SK-N-MC (cell line): Measurements from ENCODE around the gene HP1BP3.
"Not testable (repeated sequence)": the region's sequence is repeated elsewhere in the genome, so short reads cannot be mapped to it uniquely, and the experiment has no call there.

Source experiments
- DNase-seq: peaks from one replicate; pipeline ENCODE4 v3.0.0-alpha.2; 2011; ENCODE audit warnings: low read depth, low spot score
- H3K27ac ChIP-seq: fragments of 200-600 bp; sonication (generic); 2 replicates; pipeline ENCODE4 v1.5.1; 2016; ENCODE audit warnings: mixed run types
- H3K36me3 ChIP-seq: fragments of 200-600 bp; sonication (generic); 2 replicates; pipeline ENCODE4 v1.6.1; 2017; ENCODE audit warnings: antibody characterized with exemption, low read length, mixed read lengths; ENCODE audit not compliant: insufficient read depth
- H3K4me3 ChIP-seq: fragments of 200-600 bp; sonication (generic); 2 replicates; pipeline ENCODE4 v1.5.1; 2016
- H3K9ac ChIP-seq: fragments of 200-600 bp; sonication (generic); 2 replicates; pipeline ENCODE4 v1.8.0; 2017; ENCODE audit warnings: mixed run types, mixed read lengths; ENCODE audit not compliant: insufficient read length
- H3K9me3 ChIP-seq: fragments of 200-600 bp; sonication (generic); 2 replicates; pipeline ENCODE4 v1.6.1; 2017; ENCODE audit warnings: low read depth, mild to moderate bottlenecking, antibody characterized with exemption, low read length, moderate library complexity, mixed read lengths
- EZH2 ChIP-seq: fragments of 200-600 bp; sonication (generic); IDR thresholded peaks from one replicate; pipeline ENCODE4 v1.6.1; 2017; ENCODE audit warnings: antibody characterized with exemption
- FOXP2 ChIP-seq: optimal IDR thresholded peaks from 2 replicates; pipeline ENCODE3; 2011; ENCODE audit warnings: mild to moderate bottlenecking, moderate library complexity; ENCODE audit not compliant: insufficient read depth; ENCODE audit errors: extremely low read length, control extremely low read depth
- POLR2AphosphoS5 ChIP-seq: IDR thresholded peaks from 2 replicates; pipeline ENCODE4 v1.6.1; 2012; ENCODE audit warnings: mild to moderate bottlenecking, low read depth, low read length, borderline replicate concordance

Gene HP1BP3

GRCh38 chr1:20821466-20821865, 34.4 kb upstream of the HP1BP3 start:
- TF ChIP-seq EZH2 (no peak), POLR2AphosphoS5 (no peak), FOXP2 (no peak)
- Histone ChIP-seq H3K9ac (no peak overlapping the region), H3K27ac (no peak overlapping the region), H3K9me3 (no peaks in the 10 kb centered on the region), H3K4me3 (no peak overlapping the region), H3K36me3 (peaks cover 27% of the 10 kb centered on the region)
- DNase-seq = no peak

GRCh38 chr1:20819818-20820217, 32.7 kb upstream of the HP1BP3 start:
- no peak for DNase-seq

DNA sequence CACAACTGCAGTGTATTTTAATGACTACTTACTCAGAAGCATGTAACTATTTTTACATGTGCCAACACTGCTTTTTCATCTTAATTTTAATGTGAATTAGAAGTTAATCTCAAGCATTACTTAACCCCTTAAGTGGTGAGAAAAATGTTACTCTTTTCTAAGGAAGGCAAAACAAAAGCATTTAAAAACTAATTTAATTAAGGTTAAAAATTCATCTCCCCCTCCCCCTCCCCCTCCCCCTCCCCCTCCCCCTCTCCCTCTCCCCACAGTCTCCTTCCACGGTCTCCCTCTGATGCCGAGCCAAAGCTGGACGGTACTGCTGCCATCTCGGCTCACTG, 27.4 kb upstream of the HP1BP3 start:
- Histone ChIP-seq H3K9me3 (no peaks in the 10 kb centered on the region), H3K27ac (no peak overlapping the region), H3K9ac (no peak overlapping the region), H3K36me3 (peaks cover 29% of the 10 kb centered on the region), H3K4me3 (no peak overlapping the region)
- TF ChIP-seq FOXP2 (no peak), POLR2AphosphoS5 (no peak), EZH2 (no peak)
- no peak for DNase-seq

More at GRCh38 chr1:20819818-20820217, 32.7 kb upstream of the HP1BP3 start:
- H3K27ac ChIP-seq = no peak overlapping the region
- H3K4me3 ChIP-seq = no peak overlapping the region
- TF ChIP-seq EZH2 = no peak
- TF ChIP-seq POLR2AphosphoS5 = no peak
- no peak for TF ChIP-seq FOXP2
- H3K36me3 ChIP-seq = peaks cover 22% of the 10 kb centered on the region
- no peak overlapping the region for H3K9ac ChIP-seq
- no peaks in the 10 kb centered on the region for H3K9me3 ChIP-seq

DNA sequence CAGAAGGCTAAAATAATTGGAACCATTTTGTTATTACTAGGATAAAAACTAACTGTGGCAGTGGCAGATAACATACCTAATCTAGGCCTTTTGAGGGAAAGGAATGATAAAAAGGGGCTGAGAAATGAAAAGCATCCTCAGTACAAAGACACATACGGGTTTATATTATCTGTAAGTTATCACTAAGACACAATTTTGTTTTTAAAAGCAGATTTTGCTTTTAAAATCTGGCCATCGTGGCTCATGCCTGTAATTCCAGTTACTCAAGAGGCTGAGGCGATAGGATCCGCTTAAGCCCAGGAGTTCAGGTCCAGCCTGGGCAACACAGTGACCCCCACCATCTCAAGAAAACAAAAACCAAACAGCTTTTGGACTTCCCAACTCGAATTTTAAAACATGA, 24.8 kb upstream of the HP1BP3 start:
- TF ChIP-seq FOXP2 (no peak), POLR2AphosphoS5 (no peak), EZH2 (no peak)
- no peak overlapping the region for H3K4me3 ChIP-seq
- no peak for DNase-seq
- no peaks in the 10 kb centered on the region for H3K9me3 ChIP-seq
- H3K27ac ChIP-seq = no peak overlapping the region
- no peak overlapping the region for H3K9ac ChIP-seq
- peaks cover 36% of the 10 kb centered on the region for H3K36me3 ChIP-seq

GRCh38 chr1:20793236-20793635, 6.1 kb upstream of the HP1BP3 start:
- no peak overlapping the region for H3K27ac ChIP-seq
- DNase-seq = no peak
- no peak overlapping the region for H3K4me3 ChIP-seq
- TF ChIP-seq FOXP2 = no peak
- no peak for TF ChIP-seq EZH2
- no peak for TF ChIP-seq POLR2AphosphoS5
- no peak overlapping the region for H3K9ac ChIP-seq
- no peaks in the 10 kb centered on the region for H3K36me3 ChIP-seq
- no peaks in the 10 kb centered on the region for H3K9me3 ChIP-seq

- Histone ChIP-seq H3K9ac (no peak overlapping the region), H3K27ac (no peak overlapping the region), H3K9me3 (no peaks in the 10 kb centered on the region), H3K4me3 (no peak overlapping the region), H3K36me3 (no peaks in the 10 kb centered on the region)
- DNase-seq = no peak
- TF ChIP-seq POLR2AphosphoS5 (no peak), EZH2 (no peak), FOXP2 (no peak)
These were observed 5.1 kb upstream of the HP1BP3 start for GRCh38 chr1:20792196-20792595.

DNA sequence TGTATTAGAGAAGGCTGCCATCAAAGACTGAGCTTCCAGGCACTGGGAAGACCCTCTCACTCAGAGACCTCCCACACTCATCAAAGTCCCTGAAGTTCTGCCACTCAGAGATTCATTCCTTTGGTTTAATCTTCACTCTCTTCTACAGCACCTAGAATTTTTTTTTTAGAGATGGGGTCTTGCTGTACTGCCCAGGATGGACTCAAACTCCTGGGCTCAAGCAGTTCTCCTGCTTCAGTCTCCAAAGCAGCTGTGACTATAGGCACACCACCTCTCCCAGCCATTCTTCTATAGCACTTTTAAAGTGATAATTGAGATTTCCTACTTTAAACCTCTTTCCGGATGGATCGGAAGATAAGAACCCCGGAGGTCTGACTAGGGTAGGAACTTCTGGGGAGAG, 3.7 kb upstream of the HP1BP3 start:
- TF ChIP-seq EZH2 (no peak), FOXP2 (no peak), POLR2AphosphoS5 (no peak)
- Histone ChIP-seq H3K27ac (no peak overlapping the region), H3K9me3 (no peaks in the 10 kb centered on the region), H3K9ac (no peak overlapping the region), H3K4me3 (no peak overlapping the region), H3K36me3 (no peaks in the 10 kb centered on the region)
- DNase-seq = no peak

- not testable (repeated sequence) for H3K9ac ChIP-seq, H3K9me3 ChIP-seq, H3K36me3 ChIP-seq, H3K4me3 ChIP-seq, H3K27ac ChIP-seq, DNase-seq
These were observed 2.5 kb upstream of the HP1BP3 start for GRCh38 chr1:20789598-20789997.

- H3K27ac ChIP-seq = peak overlapping the region; percentile 88
- no peak for TF ChIP-seq POLR2AphosphoS5
- TF ChIP-seq FOXP2 = no peak
- no peak for TF ChIP-seq EZH2
- DNase-seq = no peak
- H3K9me3 ChIP-seq = no peaks in the 10 kb centered on the region
- H3K36me3 ChIP-seq = no peaks in the 10 kb centered on the region
- H3K4me3 ChIP-seq = peak overlapping the region; percentile 92
- peak overlapping the region; percentile 84 for H3K9ac ChIP-seq
These were observed 1.0 kb upstream of the HP1BP3 start for GRCh38 chr1:20787840-20788795.
